Suprapubic skin (tissue), 3 donors: ENCODE measurements around the gene ZNHIT2.

Source experiments
- EP300 ChIP-seq: sonication (generic); formaldehyde crosslinking; IDR thresholded peaks from one replicate; pipeline ENCODE4 v1.6.1; 2017; ENCODE audit warnings: antibody characterized with exemption
- POLR2A ChIP-seq, 2 donors: fragments of 450-650 bp; IDR thresholded peaks; one replicate each; pipeline ENCODE4 v1.6.1; 2017; ENCODE audit warnings: antibody characterized with exemption in 2 of 2, mild to moderate bottlenecking in 2 of 2, moderate library complexity in 2 of 2
- TF ChIP-seq, protein P1 (sequence below), 2 donors: fragments of 200-600 bp in 1 of 2; fragments of 450-650 bp in 1 of 2; sonication (generic) in 1 of 2; IDR thresholded peaks; one replicate each; pipeline ENCODE4 v1.5.1; 2016 to 2019; ENCODE audit warnings: antibody characterized with exemption in 2 of 2, mild to moderate bottlenecking in 1 of 2, moderate library complexity in 1 of 2

DNA sequence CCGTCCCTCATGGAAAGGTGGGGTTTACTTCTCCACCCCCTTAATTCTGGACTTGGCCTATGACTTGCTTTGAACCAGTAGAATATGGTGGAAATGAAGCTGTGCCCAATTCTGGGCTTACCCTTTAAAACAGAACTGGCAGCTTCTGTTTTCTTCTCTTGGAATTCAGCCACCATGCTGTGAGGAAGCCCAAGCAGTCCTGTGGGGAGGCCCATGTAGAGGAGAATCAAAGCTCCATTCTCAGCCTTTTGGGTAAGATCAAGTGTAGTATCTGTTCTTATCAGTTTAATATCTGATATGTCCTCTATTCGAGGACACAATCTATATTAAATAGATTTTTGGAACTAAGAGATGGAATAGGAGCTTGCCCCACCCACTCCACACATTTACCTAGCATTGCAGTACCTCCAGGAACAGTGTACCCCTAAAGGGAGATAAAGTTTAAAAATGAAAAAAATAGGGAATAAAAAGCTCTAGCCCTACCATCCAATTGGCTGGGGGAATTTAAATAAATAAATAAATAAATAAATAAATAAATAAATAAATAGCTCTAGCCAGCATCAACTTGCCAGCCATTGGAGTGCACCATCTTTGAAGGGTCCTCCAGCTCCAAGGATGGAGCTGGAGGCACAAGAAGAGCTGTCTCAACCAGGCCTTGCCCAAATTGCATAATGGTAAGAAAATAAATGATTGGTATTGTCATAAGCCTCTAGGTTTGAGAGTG lies 30.0 kb upstream of the ZNHIT2 start:
- TF ChIP-seq, protein P1, sequence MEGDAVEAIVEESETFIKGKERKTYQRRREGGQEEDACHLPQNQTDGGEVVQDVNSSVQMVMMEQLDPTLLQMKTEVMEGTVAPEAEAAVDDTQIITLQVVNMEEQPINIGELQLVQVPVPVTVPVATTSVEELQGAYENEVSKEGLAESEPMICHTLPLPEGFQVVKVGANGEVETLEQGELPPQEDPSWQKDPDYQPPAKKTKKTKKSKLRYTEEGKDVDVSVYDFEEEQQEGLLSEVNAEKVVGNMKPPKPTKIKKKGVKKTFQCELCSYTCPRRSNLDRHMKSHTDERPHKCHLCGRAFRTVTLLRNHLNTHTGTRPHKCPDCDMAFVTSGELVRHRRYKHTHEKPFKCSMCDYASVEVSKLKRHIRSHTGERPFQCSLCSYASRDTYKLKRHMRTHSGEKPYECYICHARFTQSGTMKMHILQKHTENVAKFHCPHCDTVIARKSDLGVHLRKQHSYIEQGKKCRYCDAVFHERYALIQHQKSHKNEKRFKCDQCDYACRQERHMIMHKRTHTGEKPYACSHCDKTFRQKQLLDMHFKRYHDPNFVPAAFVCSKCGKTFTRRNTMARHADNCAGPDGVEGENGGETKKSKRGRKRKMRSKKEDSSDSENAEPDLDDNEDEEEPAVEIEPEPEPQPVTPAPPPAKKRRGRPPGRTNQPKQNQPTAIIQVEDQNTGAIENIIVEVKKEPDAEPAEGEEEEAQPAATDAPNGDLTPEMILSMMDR (IDR thresholded peaks at IDR 0.05): no peak
- TF ChIP-seq POLR2A (IDR thresholded peaks at IDR 0.05): no peak
- TF ChIP-seq EP300: no peak
